WI38 (cell line): ENCODE results near the gene PRICKLE2.

Experiments
- H3K4me3 ChIP-seq: 2 replicates; pipeline ENCODE4 v1.5.1; 2011; ENCODE audit warnings: low read depth, mild to moderate bottlenecking, control low read depth, low read length
- CTCF ChIP-seq: IDR thresholded peaks from 2 replicates; pipeline ENCODE4 v1.5.1; 2012; ENCODE audit warnings: low read depth, mild to moderate bottlenecking, control low read depth, low read length

The PRICKLE2 gene

GRCh38 chr3:64072126-64072525, 153.1 kb downstream of the PRICKLE2 start:
- no peak for TF ChIP-seq CTCF
- H3K4me3 ChIP-seq = no peak overlapping the region

DNA sequence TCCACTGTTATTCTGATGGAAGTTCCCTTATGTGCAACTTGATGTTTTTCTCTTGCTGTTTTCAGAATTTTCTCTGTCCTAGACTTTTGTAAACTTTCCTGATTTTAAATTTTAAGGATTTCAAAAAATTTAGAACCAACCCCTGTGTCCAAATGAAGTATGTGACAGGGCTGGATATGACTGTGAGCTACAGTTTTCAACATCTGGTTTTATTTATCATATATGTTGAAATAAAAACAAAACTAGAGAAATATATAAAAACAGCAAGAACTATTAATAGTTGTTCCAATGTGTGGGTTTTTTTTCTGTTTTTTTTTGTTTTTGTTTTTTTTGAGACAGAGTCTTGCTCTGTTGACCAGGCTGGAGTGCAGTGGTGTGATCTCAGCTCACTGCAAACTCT, 154.6 kb downstream of the PRICKLE2 start:
- H3K4me3 ChIP-seq = no peak overlapping the region
- TF ChIP-seq CTCF = no peak

- H3K4me3 ChIP-seq = no peak overlapping the region
Observed at GRCh38 chr3:64067506-64068346, 157.5 kb downstream of the PRICKLE2 start.

GRCh38 chr3:64064804-64065203, 160.5 kb downstream of the PRICKLE2 start:
- TF ChIP-seq CTCF = no peak
- no peak overlapping the region for H3K4me3 ChIP-seq

More at GRCh38 chr3:64067506-64068346, 157.5 kb downstream of the PRICKLE2 start:
- TF ChIP-seq CTCF = no peak

GRCh38 chr3:64063983-64064438, 161.3 kb downstream of the PRICKLE2 start:
- TF ChIP-seq CTCF = no peak
- H3K4me3 ChIP-seq = no peak overlapping the region

- no peak overlapping the region for H3K4me3 ChIP-seq
- no peak for TF ChIP-seq CTCF
Observed at GRCh38 chr3:64063207-64063982, 161.9 kb downstream of the PRICKLE2 start.

- TF ChIP-seq CTCF = no peak
Observed at GRCh38 chr3:64061628-64062027, 163.6 kb downstream of the PRICKLE2 start.

More at GRCh38 chr3:64061628-64062027, 163.6 kb downstream of the PRICKLE2 start:
- H3K4me3 ChIP-seq = no peak overlapping the region
